Measurements from ENCODE around the gene PDGFA.

The PDGFA gene

GRCh38 chr7:514651-515598 lies 4.7 kb downstream of the PDGFA start:
- no peak for TF ChIP-seq CTCF (IDR thresholded peaks at IDR 0.05; ENCODE audit: control insufficient read depth, extremely low read depth, insufficient read depth)
- no peak overlapping the region for H3K4me3 ChIP-seq (ENCODE audit: low read depth, low read length)
- DNase-seq (ENCODE audit: low read depth) = no peak

- H3K4me3 ChIP-seq (ENCODE audit: low read depth, low read length) = no peak overlapping the region
- TF ChIP-seq CTCF (IDR thresholded peaks at IDR 0.05; ENCODE audit: control insufficient read depth, extremely low read depth, insufficient read depth) = no peak
- no peak for DNase-seq (ENCODE audit: low read depth)
Observed at GRCh38 chr7:514242-514641, 5.4 kb downstream of the PDGFA start.

DNA sequence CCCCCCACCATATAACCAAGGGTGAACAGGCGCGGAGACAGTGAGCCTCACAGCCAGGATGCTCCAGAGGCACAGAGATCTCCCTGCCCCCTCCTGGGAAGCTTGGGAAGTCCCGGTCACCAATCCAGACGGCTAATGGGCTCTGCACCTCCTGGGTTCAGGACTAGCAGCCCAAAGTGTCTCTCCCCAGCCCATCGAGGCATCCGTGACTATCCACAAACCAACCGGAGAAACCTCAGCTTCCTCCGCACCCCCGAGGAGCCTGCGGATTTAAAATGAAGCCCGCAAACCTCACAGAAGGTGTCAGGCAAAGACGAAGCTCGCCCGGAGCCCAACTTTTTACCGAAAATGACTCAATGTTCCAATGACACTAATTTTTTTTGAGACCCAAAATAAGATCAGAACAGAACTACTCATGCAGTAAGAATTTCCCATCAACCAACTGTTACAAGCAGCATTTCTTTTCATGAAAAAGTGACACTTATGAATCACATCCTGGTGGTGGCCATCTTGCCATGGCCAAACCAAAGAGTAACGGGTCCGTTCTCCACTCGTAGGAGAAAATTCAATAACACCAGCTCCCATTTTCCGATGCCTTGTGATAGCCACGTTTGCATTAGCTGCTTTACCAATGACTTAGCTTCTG lies 6.0 kb downstream of the PDGFA start:
- no peak for TF ChIP-seq CTCF (IDR thresholded peaks at IDR 0.05; ENCODE audit: control insufficient read depth, extremely low read depth, insufficient read depth)
- no peak for DNase-seq (ENCODE audit: low read depth)
- no peak overlapping the region for H3K4me3 ChIP-seq (ENCODE audit: low read depth, low read length)

DNA sequence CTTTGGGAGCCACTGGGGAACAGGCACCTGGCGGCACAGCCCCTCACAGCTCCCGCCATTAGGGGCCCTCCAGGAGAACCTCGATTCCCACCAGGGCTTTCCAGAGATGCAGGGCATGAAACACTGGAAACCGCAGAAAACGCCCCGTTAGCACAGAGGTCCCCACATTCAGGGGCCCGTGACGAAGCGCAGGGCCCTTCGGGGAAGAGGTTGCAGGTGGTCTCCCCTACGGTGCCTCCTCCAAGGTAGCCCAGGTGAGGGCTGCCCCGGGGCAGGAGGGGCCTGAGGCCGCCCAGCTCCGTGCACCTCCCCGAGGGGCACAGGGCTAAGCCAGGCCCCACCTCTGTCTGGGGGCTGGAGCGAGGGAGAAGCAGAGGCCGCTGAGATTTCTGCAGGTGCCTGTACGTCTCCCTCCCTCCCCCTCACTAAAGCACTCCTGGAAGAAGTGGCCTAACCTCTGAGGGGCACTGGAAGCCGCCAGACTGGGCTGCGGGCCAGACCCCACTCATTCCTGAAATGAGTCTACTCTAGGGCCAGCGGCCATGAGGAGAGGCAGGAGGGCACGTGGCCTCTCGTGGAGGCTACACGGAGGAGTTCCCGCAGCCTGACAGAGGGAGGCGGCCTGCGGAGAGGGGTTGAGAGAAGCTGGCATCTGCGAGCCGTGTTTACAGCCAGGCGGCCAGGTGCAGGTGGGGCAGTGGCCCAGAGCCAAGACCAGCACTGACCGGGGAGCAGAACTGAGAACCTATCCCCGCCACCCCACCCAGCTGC lies 6.9 kb downstream of the PDGFA start:
- no peak for DNase-seq (ENCODE audit: low read depth)
- no peak for TF ChIP-seq CTCF (IDR thresholded peaks at IDR 0.05; ENCODE audit: control insufficient read depth, extremely low read depth, insufficient read depth)

DNA sequence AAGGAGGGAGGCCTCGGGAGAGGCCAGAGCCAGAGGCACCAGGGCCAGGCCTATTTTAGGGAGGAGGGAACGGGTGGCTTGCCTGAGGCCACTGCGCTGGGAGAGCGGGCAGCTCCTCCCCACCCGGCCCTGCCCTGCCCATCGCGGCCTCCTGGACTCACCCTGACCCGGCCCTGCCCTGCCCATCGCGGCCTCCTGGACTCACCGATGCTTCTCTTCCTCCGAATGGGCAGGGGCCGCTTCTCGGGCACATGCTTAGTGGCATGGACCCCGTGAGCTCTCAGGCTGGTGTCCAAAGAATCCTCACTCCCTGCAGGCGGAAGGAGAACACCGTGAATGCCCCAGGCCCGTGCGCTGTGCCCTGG lies 7.5 kb downstream of the PDGFA start:
- DNase-seq (ENCODE audit: low read depth) = no peak
- TF ChIP-seq CTCF (IDR thresholded peaks at IDR 0.05; ENCODE audit: control insufficient read depth, extremely low read depth, insufficient read depth) = no peak
- H3K4me3 ChIP-seq (ENCODE audit: low read depth, low read length) = no peak overlapping the region

More for the DNA sequence above, 6.9 kb downstream of the PDGFA start:
- H3K4me3 ChIP-seq (ENCODE audit: low read depth, low read length) = no peak overlapping the region

DNA sequence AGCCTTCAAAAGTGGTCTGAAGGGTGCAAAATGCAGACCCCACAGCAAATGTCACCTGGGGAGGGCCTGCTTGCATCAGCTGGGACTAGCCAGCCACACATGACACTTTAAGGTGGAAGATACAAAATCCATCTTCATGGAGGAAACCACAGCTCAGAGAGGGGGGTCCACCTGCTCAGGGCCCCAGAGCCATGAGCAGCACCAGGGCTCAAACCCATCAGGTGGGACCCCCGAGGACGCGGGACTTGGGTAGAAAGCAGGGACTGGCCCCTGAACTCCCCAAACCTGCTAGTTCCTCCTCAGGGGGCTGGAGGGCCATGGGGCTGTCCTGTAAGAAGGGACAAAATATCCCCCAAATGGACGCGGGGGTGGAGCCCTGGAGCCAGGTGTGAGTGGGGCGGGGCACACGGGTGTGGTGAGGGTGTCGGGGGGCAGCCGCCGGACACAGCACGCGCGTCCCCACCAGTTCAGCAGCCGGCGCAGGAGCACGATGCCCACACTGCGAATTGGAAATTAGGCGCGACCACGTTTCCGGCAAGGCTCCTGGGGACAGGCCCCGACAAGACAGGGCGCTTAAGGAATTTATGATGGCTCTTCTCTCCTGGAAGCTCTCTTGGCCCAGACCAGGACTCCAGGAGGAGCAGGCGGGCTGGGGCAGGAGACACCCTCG lies 8.0 kb downstream of the PDGFA start:
- DNase-seq (ENCODE audit: low read depth) = no peak
- TF ChIP-seq CTCF (IDR thresholded peaks at IDR 0.05; ENCODE audit: control insufficient read depth, extremely low read depth, insufficient read depth) = no peak
- no peak overlapping the region for H3K4me3 ChIP-seq (ENCODE audit: low read depth, low read length)
